HG03039 (cell line): ENCODE results near the gene EZR.
A peak's percentile ranks its signal among the peaks of the same experiment; 100 is the strongest.

Experiments used
- ATAC-seq: cut with Tn5 transposase; IDR thresholded peaks from one replicate; pipeline ENCODE4 v1.9.1; 2021; ENCODE audit warnings: mild to moderate bottlenecking, moderate library complexity; ENCODE audit not compliant: unreplicated experiment

The EZR gene

DNA sequence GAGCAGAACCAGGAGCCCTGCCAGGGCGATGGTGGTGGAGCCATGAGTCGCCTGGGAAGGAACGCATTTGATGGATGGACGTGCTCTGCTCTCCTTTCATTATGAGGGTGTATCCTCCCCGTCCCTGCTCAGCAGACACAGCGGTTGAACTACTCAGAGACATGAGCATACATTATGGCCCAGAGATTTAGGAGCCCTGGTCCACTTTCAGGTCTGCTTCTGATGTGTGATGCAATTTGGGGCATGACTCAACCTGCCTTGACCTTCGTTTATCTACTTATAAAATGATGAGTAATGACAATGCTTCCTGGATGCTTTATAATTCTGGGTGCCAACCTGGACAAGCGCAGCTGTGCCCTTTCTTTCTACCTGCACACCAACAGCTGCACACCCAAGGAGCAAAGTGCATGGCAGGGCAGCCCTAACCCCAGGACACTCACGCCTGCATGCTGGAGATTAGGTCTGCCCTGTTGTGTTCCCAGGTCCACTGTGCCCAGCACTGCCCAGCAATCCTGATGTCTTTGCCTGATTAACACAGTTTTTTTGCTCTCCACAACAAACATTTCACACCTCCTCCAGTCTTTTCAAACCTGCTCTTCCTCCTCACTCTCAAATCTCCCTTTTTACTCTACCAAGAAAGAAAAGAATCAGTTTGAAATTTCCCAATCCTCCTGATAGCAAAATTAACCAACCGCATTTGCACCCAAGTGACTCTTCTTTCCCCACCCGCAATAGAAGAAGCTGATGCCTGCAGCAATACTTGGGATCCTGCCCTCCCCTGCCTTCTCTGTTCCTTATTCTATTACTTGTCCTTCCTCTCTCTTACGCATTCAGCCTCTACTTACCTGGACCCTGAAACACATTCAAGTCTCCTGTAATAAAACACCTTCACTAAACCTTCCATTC, 81.2 kb downstream of the EZR start:
- ATAC-seq, result no peak

GRCh38 chr6:158737082-158737709, 82.0 kb downstream of the EZR start:
- ATAC-seq, result no peak

DNA sequence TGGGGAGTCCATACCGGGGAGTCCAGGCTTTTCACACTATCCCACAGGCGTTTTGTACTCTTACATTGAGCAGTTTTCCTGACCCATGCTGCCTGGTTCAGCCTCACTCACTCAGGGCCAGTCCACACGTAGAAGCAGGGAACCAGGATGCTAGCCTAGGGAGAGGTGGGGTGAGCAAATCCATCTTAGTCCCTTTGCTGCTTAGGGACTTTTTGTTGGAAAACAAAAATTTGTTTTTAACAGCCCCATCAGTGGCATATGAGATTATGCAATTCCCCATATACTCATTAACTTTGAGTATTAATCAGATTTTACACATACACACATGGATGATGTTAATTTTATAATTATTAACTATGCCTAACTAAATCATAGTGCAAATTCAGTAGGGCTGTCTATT, 84.2 kb downstream of the EZR start:
- no peak for ATAC-seq

- ATAC-seq, result no peak
Measured at GRCh38 chr6:158730541-158730907, 88.6 kb downstream of the EZR start.

DNA sequence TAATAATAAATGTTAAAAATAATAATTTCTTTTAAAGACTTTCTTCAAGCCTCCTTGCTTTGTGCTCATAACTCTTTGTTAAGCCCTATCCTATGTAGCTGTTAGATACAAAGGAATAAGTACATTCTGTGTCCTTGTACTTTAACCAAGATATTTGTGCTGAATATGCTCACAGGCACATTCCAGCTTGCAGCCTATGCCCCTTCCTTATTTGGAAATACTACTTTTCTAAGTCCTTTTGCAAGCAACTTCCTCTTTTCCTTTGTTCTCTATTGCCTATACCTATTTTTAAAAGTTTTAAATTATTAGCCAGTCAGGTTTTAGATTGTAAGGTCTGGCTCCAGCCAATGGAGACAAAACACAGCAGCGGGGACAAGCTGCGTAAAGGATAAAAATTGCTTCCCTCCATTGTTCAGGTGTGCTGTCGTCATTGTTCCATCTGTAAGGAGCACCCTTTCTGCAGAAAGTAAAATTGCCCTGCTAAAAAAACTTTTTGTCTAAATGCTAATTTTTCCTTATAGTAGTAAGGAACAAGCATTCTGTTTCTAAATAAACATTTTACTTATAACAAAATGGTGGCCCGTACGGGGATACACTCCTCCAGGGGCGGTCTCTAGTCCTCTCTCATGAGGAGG, 89.1 kb downstream of the EZR start:
- no peak for ATAC-seq

DNA sequence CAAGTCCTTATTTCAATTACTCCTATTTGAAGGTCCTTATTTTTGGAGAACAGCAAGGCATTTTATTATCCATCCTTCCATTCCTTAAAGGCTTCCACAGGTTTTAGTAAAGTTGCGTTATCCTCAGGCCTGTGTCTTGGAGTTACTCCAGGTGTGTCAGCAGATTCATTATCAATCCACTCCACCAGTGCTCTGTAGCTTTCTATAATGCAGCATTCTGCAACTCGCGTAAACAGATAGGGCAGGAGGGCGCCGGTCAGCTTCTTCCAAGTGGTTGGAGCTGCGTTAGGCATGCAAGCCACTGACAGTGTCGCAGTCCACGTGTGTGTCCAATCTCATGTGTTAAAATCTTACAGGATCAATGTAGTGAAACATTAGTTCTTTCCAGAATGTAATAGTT, 93.5 kb downstream of the EZR start:
- no peak for ATAC-seq

GRCh38 chr6:158722176-158722729, 96.9 kb downstream of the EZR start:
- no peak for ATAC-seq

- ATAC-seq, result no peak
Measured at GRCh38 chr6:158718461-158719046, 100.6 kb downstream of the EZR start.

DNA sequence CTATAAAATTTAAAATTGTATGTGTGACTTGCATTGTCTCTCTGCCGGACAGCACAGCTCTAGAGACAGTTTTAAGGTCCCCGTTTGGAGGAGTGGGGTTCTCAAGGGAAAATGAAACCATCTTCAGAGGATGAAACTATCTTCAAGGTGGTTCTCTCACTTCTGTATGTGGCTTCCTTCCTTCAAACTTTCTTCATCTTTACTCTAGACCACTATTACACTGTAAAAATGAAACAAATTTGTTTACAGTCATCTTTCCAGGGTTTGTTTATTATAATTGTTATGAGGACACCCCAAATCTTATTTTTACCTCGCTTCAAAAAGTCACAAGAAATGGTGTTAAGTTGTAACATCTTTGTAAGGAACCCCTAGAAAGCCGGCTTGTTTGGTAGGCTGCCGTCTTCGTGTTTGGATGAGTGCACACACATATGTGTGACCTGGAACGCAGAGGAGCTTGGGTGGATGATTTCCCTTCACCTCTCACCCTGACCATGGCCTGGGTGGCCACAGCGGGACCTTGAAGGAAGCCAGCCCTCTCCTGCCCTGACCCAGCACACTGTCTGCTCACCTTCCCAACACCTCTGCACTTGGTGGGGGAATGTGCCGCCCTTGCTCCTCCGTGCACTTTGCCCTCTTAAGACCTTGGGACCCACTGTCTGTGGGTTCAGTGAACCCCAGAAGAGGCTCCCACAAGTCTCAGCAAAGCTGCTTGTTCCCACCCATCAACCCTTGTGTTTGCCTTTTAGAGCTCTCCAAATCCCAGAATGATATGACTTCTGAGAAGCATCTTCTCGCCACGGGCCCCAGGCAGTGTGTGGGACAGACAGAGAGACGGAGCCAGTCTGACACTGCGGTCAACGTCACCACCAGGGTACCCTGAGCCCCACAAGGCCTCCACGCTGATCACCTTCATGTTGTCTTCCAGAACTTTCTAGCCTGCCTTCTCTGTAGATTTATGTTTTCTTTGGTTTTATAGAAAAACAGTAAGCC, 101.5 kb downstream of the EZR start:
- peak; percentile 44 for ATAC-seq
